Measurements from ENCODE around the gene C19orf47.

C19orf47 gene

DNA sequence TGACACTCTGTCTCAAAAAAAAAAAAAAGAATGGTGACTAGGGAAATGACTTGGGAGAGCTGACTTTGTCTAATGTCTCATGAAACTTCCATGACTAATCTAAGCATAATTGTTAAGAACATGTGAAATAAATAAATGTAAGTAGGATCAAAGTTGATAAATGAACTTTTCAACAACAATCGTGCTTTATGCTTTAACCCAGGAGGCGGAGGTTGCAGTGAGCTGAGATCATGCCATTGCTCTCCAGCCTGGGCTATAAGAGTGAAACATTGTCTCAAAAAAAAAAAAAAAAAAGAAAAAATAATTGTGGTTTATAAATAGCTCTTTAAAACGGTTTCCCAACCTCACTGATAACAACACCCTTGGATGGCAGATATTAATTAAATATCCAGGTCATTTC is 50.2 kb downstream of the C19orf47 start:
- no peak for DNase-seq (ENCODE audit: low read depth)
- TF ChIP-seq, protein P1, sequence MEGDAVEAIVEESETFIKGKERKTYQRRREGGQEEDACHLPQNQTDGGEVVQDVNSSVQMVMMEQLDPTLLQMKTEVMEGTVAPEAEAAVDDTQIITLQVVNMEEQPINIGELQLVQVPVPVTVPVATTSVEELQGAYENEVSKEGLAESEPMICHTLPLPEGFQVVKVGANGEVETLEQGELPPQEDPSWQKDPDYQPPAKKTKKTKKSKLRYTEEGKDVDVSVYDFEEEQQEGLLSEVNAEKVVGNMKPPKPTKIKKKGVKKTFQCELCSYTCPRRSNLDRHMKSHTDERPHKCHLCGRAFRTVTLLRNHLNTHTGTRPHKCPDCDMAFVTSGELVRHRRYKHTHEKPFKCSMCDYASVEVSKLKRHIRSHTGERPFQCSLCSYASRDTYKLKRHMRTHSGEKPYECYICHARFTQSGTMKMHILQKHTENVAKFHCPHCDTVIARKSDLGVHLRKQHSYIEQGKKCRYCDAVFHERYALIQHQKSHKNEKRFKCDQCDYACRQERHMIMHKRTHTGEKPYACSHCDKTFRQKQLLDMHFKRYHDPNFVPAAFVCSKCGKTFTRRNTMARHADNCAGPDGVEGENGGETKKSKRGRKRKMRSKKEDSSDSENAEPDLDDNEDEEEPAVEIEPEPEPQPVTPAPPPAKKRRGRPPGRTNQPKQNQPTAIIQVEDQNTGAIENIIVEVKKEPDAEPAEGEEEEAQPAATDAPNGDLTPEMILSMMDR (conservative IDR thresholded peaks at IDR 0.05; ENCODE audit: control insufficient read depth, insufficient read depth, low read depth, low read length), result no peak
- H3K4me3 ChIP-seq (ENCODE audit: control insufficient read depth, low read depth, low read length), result no peak overlapping the region

DNA sequence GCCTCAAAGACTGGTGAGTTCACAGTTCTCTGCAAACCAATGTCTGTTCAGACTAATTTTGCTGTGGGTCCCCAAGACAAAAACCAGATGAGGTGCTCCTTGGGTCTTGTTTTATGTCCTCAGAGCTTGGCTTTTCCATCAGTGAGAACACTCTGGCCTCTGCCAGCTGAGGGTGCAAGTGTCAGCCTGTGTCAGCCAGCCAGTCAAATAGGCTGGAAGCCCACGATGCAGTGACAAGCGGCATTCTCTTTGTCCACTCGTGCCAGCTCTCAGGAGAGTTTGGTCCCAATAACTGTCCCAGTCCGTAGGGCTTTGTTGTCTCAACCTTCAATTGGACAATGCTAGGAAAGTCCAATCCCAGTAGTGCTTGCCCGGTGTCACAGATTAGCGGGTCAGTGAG is 53.6 kb downstream of the C19orf47 start:
- DNase-seq (ENCODE audit: low read depth), result no peak
- TF ChIP-seq, protein P1 (conservative IDR thresholded peaks at IDR 0.05; ENCODE audit: control insufficient read depth, insufficient read depth, low read depth, low read length), result no peak
- no peak overlapping the region for H3K4me3 ChIP-seq (ENCODE audit: control insufficient read depth, low read depth, low read length)

GRCh38 chr19:40286971-40287421 is 61.2 kb downstream of the C19orf47 start:
- DNase-seq (ENCODE audit: low read depth), result peak; percentile 18
- TF ChIP-seq, protein P1 (conservative IDR thresholded peaks at IDR 0.05; ENCODE audit: control insufficient read depth, insufficient read depth, low read depth, low read length), result no peak

GRCh38 chr19:40286235-40286970 is 61.8 kb downstream of the C19orf47 start:
- no peak for DNase-seq (ENCODE audit: low read depth)
- TF ChIP-seq, protein P1 (conservative IDR thresholded peaks at IDR 0.05; ENCODE audit: control insufficient read depth, insufficient read depth, low read depth, low read length), result no peak
- no peak overlapping the region for H3K4me3 ChIP-seq (ENCODE audit: control insufficient read depth, low read depth, low read length)

More at GRCh38 chr19:40286971-40287421, 61.2 kb downstream of the C19orf47 start:
- no peak overlapping the region for H3K4me3 ChIP-seq (ENCODE audit: control insufficient read depth, low read depth, low read length)

DNA sequence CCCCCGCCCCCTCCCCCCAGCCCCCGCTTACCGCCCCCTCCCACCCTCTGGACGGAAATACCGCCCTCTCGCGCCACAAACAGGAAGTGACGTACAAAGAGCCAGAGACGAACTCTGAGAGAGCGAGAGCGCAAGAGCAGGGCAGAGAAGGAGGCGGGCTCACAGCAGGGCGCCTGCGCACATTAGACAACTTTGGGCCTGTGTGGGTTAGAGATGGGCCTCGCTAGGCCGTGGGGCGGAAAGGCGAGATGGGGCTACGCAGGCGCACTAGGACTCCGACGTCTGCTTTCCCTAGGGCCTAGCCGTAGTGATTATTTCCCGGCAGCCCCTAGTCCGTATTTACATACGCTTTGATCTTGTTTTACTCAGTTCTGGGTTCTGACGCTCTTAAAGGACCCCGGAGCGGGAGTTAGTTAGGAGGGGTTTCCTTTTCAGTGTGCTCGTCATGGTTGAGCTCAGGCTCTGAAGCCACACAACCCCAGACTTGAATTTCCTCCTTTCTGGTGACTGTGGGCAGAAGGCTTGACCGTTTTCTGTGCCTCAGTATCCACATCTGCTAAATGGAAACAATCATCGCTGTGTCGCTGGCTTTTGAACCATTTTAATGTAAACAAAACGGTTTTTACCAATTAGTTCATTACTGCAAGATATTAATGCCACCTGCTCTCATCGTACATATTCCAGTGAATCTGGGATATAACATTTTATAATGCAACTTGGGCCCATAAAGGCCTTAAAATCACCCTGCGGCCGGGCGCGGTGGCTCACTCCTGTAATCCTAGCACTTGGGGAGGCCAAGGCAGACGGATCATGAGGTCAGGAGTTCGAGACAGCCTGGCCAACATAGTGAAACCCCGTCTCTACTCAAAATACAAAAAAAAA is 62.6 kb downstream of the C19orf47 start:
- peak overlapping the region; percentile 88 for H3K4me3 ChIP-seq (ENCODE audit: control insufficient read depth, low read depth, low read length)
- DNase-seq (ENCODE audit: low read depth), result peak; percentile 99
- TF ChIP-seq, protein P1 (conservative IDR thresholded peaks at IDR 0.05; ENCODE audit: control insufficient read depth, insufficient read depth, low read depth, low read length), result no peak

DNA sequence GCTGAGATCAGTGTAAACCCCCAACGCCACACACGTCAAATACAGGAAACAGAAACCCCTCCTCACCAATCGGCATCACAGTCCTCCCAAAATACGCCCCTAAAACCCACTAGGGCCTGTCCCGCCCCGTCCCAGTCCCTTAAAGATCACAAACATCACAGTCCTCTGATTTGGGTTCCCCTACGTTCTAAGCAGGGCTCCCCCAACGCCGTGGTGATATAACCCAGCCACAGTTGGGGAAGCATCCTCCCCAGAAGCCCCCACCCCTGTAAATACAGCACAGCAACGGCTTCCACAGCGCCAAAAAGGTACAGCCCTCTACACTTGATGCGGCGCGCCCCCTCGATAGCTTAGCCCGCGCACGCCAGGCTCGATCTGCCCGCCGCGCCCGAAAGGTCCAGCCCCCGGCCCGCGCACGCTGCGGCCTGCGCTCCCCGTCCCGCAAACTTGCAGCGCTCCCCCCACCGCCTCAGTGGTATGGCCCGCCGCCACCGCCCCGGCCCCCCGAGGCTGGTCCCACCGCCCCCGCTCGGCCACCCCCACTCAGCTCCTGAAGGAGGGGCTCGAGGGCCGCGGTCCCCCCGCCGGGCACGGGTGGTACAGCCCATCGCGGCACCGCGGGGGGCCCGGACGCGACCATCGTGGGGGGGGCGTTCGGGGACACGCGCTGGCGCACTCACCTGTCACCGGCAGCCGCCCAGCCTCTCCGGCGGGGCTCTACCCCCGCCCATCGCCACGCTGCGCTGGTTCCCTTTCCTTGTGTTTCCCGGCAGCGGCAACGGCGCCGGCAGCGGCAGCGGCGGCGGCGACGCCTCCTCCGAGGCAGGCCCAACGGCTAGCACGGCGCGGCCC is 63.5 kb downstream of the C19orf47 start, which contains the start of gene AKT2:
Gene AKT2 (minus strand): TSS at position 845 of the 852 bp plus-strand sequence. CDS start 20,078 bp downstream, outside the sequence.
- DNase-seq (ENCODE audit: low read depth), result peak; percentile 48
- peak within 1 kb of the TSS; percentile 88 for H3K4me3 ChIP-seq (ENCODE audit: control insufficient read depth, low read depth, low read length)
- TF ChIP-seq, protein P1 (conservative IDR thresholded peaks at IDR 0.05; ENCODE audit: control insufficient read depth, insufficient read depth, low read depth, low read length), result no peak

Measured in fibroblast of mammary gland (primary cell).